HG03571 (cell line): ENCODE measurements around the gene MTHFD1.
A peak's percentile ranks its signal among the peaks of the same experiment; 100 is the strongest.
"Not testable (repeated sequence)": the region's sequence is repeated elsewhere in the genome, so short reads cannot be mapped to it uniquely, and the experiment has no call there.

ENCODE experiments used
- ATAC-seq: cut with Tn5 transposase; IDR thresholded peaks from one replicate; pipeline ENCODE4 v1.9.1; 2021; ENCODE audit not compliant: unreplicated experiment

Gene MTHFD1

GRCh38 chr14:64387782-64388532, at the start of gene MTHFD1:
MTHFD1 (plus strand) TSS chr14:64388353; CDS start chr14:64388428, 75 bp downstream.
- peak; percentile 69 for ATAC-seq

DNA sequence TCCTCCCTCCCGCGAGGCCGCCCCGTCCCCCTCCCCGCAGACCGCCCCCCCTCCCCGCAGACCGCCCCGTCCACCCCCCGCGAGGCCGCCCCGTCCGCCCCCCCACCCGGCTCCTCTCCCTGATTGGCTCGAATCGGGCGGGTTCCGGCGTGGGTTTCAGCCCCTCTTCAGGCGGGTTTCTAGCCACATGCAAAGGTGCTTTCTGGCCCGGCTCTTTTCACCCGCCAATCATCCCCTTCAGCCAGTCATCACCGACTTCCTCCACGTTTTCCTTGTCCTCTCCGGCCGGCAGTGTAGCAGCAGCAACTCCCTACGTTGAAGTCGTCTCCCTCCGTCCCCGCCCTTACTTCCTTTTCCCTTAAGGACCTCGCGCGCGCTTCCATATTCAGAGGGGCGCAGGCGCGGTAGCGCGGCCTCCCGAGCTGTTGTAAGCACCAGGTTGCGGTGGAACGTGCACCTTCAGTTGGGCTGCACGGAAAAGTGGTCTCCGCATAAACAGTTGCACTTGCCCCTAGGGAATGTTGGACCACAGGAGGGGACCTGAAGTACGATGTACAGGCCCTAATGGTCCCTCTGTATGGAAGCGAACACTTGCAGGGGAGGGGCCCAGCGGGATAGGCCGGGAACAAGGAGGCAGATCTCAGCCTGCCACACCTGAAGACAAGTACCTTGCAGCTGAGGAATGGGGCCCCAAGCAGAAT, 49.4 kb upstream of the MTHFD1 start:
- ATAC-seq: peak; percentile 87

DNA sequence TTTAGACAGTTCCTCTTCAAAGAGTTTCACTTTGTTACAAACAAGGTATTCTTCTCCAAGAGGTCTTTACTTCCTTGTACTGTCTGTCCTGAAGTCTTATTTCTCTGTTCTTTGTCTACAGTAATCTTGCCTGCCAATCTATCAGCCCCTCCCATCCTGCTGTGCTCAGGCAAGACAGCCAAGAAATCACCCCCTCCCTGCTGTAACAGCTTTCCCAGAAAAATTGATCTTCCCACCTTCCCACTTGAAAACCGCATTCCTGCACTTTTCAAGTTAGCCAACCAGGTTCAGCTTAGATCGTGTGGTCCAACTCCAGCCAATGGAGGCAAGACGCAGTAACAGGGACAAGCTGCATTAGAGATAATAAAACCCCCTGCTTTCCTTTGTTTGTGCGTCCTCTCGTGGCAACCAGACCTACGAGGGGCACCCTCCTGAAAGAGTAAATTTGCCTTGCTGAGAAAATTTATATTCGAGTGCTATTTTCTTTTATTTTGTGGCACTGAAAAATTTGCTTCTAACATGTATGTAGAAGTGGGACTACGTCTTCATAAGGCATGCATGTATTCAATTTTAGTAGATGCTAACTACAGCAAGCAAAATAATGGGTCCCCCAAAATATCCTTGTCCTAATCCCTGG, 47.5 kb upstream of the MTHFD1 start:
- no peak for ATAC-seq

- ATAC-seq: no peak
Measured at GRCh38 chr14:64347748-64348147, 40.4 kb upstream of the MTHFD1 start.

- no peak for ATAC-seq
Measured at GRCh38 chr14:64349741-64350490, 38.2 kb upstream of the MTHFD1 start.

- ATAC-seq: no peak
Measured at GRCh38 chr14:64363265-64363846, 24.8 kb upstream of the MTHFD1 start.

- no peak for ATAC-seq
Measured at GRCh38 chr14:64364907-64365306, 23.2 kb upstream of the MTHFD1 start.

GRCh38 chr14:64365358-64365889, 22.7 kb upstream of the MTHFD1 start:
- not testable (repeated sequence) for ATAC-seq

GRCh38 chr14:64369201-64369600, 19.0 kb upstream of the MTHFD1 start:
- ATAC-seq: no peak

DNA sequence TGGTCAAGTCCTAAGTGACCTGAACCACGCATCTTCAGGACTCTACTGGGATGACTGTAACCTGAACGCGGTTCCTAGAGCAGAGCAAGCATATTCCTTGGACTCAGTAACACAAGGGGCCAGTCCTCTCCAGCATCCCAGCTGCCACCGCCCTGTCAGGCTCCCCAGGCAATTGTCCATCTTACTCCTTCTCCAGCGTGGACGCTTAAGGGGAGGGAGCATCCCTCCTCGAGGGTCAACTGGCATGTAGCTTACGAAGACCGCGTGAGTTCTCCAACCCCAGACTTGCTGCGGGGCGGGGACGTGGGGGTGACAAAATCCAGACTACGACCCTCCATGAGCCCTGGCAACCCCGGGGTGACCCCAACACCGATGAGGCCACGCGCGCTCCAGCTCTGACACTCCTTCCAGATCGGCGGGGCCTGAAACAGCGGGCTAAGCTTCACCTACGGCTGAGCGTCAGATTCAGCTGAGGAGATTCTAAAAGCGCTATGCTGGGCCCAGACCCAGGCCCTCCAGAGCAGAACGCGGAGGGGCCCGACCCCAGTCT, 846 bp upstream of the MTHFD1 start:
- ATAC-seq: peak; percentile 8

- peak; percentile 7 for ATAC-seq
Measured at GRCh38 chr14:64388533-64389285, 556 bp downstream of the MTHFD1 start.

- no peak for ATAC-seq
Measured at GRCh38 chr14:64391113-64391725, 3.1 kb downstream of the MTHFD1 start.

DNA sequence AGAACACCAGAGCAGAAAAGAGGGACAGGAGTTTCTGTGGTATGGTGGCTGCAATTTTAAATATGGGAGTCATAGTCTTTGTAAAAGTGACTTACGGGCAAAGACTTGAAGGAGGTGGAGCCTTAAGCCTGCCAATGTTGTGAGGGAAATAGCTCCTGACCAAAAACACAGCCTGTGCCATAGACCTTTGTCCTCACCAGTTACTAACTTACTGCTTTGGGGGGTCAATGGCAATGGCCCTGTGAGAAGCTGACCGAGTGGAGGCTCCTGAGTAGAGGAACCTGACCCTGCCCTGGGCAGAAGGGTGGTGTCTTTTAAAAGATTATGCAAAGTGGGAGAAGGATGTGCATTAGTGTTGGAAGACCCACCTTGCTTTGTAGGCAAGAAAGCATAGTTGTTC, 3.8 kb downstream of the MTHFD1 start:
- no peak for ATAC-seq

DNA sequence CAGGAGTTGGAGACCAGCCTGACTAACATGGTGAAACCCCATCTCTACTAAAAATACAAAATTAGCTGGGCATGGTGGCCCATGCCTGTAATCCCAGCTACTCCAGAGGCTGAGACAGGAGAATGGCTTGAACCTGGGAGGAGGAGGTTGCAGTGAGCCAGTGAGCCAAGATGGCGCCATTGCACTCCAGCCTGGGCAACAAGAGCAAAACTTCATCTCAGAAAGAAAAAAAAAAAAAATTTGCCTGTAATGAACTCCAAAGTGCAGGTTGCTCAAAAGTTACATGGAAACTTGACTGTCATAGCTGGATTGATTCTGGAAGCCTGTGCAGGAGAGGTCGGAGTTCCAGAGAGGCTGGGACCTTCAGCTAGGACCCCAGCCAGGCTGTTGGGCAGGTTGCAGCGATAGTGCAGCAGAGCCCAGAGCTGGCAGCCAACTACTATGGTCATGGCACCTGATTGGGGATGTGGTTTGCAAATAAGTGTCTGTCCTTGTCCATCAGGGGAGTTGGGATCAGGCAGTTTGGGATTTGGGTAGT, 5.1 kb downstream of the MTHFD1 start:
- not testable (repeated sequence) for ATAC-seq

- no peak for ATAC-seq
Measured at GRCh38 chr14:64394423-64394822, 6.3 kb downstream of the MTHFD1 start.

DNA sequence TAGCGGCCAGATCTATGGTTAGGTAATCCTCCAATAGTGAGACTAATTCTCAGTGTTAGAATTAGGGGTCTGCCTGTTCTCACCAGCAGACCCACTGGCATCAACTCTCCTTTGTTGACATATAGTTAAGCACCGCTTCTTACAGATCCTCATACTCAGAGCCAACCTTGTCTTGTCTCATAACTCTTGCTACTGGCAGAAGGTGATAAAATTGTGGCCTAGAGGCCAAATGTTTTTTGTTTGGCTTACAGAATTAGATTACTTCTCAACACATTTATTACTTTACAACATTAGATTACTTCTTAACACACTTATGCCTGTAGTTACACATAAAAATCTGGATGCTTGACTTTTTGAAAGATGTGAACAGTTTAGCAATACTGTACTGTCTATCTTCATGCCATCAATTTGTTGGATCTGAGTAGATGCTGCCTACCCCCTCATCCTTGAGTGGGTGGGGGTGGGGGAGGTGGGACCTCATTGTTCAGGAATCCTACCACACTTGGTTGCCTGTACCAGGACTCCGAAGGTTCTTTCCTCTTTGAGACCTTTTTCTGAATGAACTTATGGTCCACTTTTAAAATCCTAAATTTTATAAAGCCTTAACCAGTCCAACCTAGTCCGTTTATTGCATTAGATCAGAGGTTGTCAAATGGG, 7.0 kb downstream of the MTHFD1 start:
- ATAC-seq: no peak

DNA sequence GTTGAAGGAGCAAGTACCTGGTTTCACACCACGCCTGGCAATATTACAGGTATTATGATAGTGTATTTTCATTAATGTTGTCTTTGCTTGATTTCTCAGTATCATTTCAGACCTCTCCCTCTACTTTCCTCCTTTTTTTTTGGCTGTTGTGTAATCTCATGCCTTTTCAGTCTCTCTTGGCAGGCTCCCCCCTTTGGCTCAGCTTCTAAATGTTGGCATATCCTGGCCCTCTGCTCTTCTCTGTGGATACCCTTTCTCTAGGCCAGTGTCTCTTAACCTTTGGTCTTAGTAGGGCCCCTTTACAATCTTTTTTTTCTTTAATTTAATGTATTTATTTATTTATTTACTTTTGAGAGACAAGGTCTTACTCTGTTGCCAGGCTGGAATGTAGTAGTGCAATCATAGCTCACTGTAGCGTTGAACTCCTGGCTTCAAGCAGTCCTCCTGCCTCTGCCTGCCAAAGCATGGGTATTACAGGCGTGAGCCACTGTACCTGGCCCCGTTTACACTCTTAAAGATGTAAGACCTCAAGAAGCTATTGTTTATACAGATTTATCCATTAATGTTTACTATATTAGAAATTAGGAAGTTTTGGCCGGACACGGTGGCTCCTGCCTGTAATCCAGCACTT, 12.8 kb downstream of the MTHFD1 start:
- ATAC-seq: no peak

DNA sequence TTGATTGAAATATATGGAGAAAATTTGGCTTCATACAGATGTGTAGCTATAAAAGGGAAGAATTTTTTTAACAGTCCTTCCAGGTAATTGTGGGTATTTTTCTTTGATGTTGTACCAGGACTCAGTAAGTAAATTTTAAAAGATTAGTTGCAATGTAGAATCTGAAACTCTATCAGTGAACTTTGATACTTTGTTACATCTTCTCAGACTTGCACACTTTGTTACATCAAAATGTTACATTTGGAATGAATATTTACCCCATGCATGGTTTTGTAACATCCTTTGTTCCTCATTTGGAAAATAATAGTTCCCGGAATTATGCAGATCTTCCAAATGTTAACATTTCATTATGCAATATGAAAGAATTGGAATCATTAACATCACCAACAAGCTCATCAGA, 13.8 kb downstream of the MTHFD1 start:
- no peak for ATAC-seq
